HepG2 (cell line): ENCODE data around the gene AHSG. TPM values are rescaled to one million over a fixed set of nuclear protein-coding genes. Genes with fewer than 3 reads are reported as not detected.

Experiments
- BRF2 ChIP-seq: sonication (generic); formaldehyde crosslinking; IDR thresholded peaks from 2 replicates; pipeline ENCODE4 v1.8.1; 2022; ENCODE audit warnings: mild to moderate bottlenecking, missing genetic modification reagents
- FIP1L1 ChIP-seq: fragments of 200-400 bp; formaldehyde crosslinking; IDR thresholded peaks from 2 replicates; pipeline ENCODE4 v1.6.1; 2018; ENCODE audit warnings: low read depth, mild to moderate bottlenecking, low read length, moderate library complexity, borderline replicate concordance; ENCODE audit not compliant: insufficient read depth
- FLYWCH1 ChIP-seq: sonication (generic); formaldehyde crosslinking; IDR thresholded peaks from 2 replicates; pipeline ENCODE4 v1.8.1; 2023; ENCODE audit warnings: mild to moderate bottlenecking, missing genetic modification reagents
- FOXK1 ChIP-seq: sonication (generic); formaldehyde crosslinking; IDR thresholded peaks from 2 replicates; pipeline ENCODE4 v1.4.0; 2020; ENCODE audit warnings: low read depth, missing genetic modification reagents, borderline replicate concordance
- GABPA ChIP-seq, 2 experiments: IDR thresholded peaks; 2 replicates each; pipeline ENCODE4 v1.6.1; 2011 to 2016; ENCODE audit warnings: low read depth in 2 of 2, low read length in 1 of 2, missing biosample characterization in 1 of 2, missing genetic modification characterization in 1 of 2
- HNF4A ChIP-seq: sonication (generic); formaldehyde crosslinking; IDR thresholded peaks from 2 replicates; pipeline ENCODE4 v1.4.0; 2020; ENCODE audit warnings: missing genetic modification reagents
- HOXA7 ChIP-seq: sonication (generic); formaldehyde crosslinking; IDR thresholded peaks from 2 replicates; pipeline ENCODE4 v1.8.1; 2022; ENCODE audit warnings: mild to moderate bottlenecking, missing genetic modification reagents, moderate library complexity
- IKZF1 ChIP-seq: fragments of 450-650 bp; IDR thresholded peaks from 2 replicates; pipeline ENCODE4 v1.7.1; 2016
- MNT ChIP-seq: fragments of 450-650 bp; IDR thresholded peaks from 2 replicates; pipeline ENCODE4 v1.6.1; 2016
- MTA3 ChIP-seq: sonication (generic); formaldehyde crosslinking; IDR thresholded peaks from 2 replicates; pipeline ENCODE4 v1.4.0; 2020; ENCODE audit warnings: missing genetic modification reagents
- NFE2 ChIP-seq: sonication (generic); formaldehyde crosslinking; IDR thresholded peaks from 2 replicates; pipeline ENCODE4 v1.4.0; 2020; ENCODE audit warnings: missing genetic modification reagents
- SOX5 ChIP-seq: IDR thresholded peaks from 2 replicates; pipeline ENCODE4 v1.6.1; 2016; ENCODE audit warnings: borderline replicate concordance
- SP4 ChIP-seq: sonication (generic); formaldehyde crosslinking; IDR thresholded peaks from 2 replicates; pipeline ENCODE4 v1.8.1; 2023; ENCODE audit warnings: mild to moderate bottlenecking, missing genetic modification reagents
- ZNF180 ChIP-seq: sonication (generic); formaldehyde crosslinking; IDR thresholded peaks from 2 replicates; pipeline ENCODE4 v1.4.0; 2020; ENCODE audit warnings: low read depth, missing genetic modification reagents, borderline replicate concordance
- ZNF281 ChIP-seq: sonication (generic); formaldehyde crosslinking; IDR thresholded peaks from 2 replicates; pipeline ENCODE4 v1.4.0; 2020; ENCODE audit warnings: missing genetic modification reagents, borderline replicate concordance
- ZNF441 ChIP-seq: sonication (generic); formaldehyde crosslinking; IDR thresholded peaks from 2 replicates; pipeline ENCODE4 v1.7.0; 2021; ENCODE audit warnings: missing genetic modification reagents, borderline replicate concordance
- ZNF501 ChIP-seq: sonication (generic); formaldehyde crosslinking; IDR thresholded peaks from 2 replicates; pipeline ENCODE4 v1.5.1; 2020; ENCODE audit warnings: mild to moderate bottlenecking, moderate library complexity, missing genetic modification reagents
- ZNF746 ChIP-seq: sonication (generic); formaldehyde crosslinking; IDR thresholded peaks from 2 replicates; pipeline ENCODE4 v1.8.0; 2022; ENCODE audit warnings: mild to moderate bottlenecking, missing genetic modification reagents
- ZSCAN20 ChIP-seq: sonication (generic); formaldehyde crosslinking; IDR thresholded peaks from 2 replicates; pipeline ENCODE4 v1.4.0; 2020; ENCODE audit warnings: missing genetic modification reagents, mild to moderate bottlenecking, borderline replicate concordance
- polyA plus RNA-seq, 8 experiments: library from polyadenylated mRNA; depleted of rRNA in 3 of 8; stranded (reverse) in 7 of 8; unstranded in 1 of 8; fragments of >200 nt; fragmentation: Illumina TruSeq in 4 of 8; extraction: Trizol in 4 of 8; gene quantifications; 2 replicates each; pipeline versions ENCODE4 v1.2.1 to v1.2.3, GENCODE V29; 2011 to 2016; ENCODE audit warnings: low read depth in 4 of 8, missing spikeins in 1 of 8, mixed read lengths in 1 of 8; ENCODE audit not compliant: insufficient read depth in 1 of 8
- total RNA-seq, 5 experiments: library from RNA; depleted of rRNA; stranded (reverse); fragments of >200 nt; fragmentation: Illumina TruSeq; extraction: Trizol; gene quantifications; 2 replicates each; pipeline ENCODE4 v1.2.3, GENCODE V29; 2016; ENCODE audit warnings: low read depth in 1 of 5
- TF ChIP-seq, protein P1 (sequence below): sonication (generic); formaldehyde crosslinking; IDR thresholded peaks from 2 replicates; pipeline ENCODE4 v1.5.0; 2020; ENCODE audit warnings: missing genetic modification reagents

AHSG gene
- total and polyA plus RNA-seq, 2 of the 13 experiments (the other 11 are each of a cell fraction or from before 2014, with no cell fraction given) = 2,043 to 19,152 TPM

GRCh38 chr3:186630950-186631641, 18.2 kb downstream of the AHSG start (continued):
- peak; percentile 83; the same call in 1 of the 2 replicates for TF ChIP-seq FOXK1 (CRISPR knock-in tag)
- no peak for TF ChIP-seq MTA3
- no peak for TF ChIP-seq HOXA7 (CRISPR knock-in tag)
- peak; percentile 65; the same call in 1 of the 2 replicates for TF ChIP-seq BRF2
- no peak for TF ChIP-seq ZNF180
- no peak for TF ChIP-seq MNT
- TF ChIP-seq ZNF501 (CRISPR knock-in tag) = peak; percentile 64; the same call in 1 of the 2 replicates
- peak; percentile 62 for TF ChIP-seq SP4
- no peak for TF ChIP-seq NFE2 (CRISPR knock-in tag)
- TF ChIP-seq, protein P1, sequence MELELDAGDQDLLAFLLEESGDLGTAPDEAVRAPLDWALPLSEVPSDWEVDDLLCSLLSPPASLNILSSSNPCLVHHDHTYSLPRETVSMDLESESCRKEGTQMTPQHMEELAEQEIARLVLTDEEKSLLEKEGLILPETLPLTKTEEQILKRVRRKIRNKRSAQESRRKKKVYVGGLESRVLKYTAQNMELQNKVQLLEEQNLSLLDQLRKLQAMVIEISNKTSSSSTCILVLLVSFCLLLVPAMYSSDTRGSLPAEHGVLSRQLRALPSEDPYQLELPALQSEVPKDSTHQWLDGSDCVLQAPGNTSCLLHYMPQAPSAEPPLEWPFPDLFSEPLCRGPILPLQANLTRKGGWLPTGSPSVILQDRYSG (CRISPR knock-in tag) = no peak
- peak; percentile 66; the same call in 1 of the 2 replicates for TF ChIP-seq ZNF441 (CRISPR knock-in tag)
- no peak for TF ChIP-seq FIP1L1
- no peak for TF ChIP-seq GABPA (IDR thresholded peaks at IDR 0.05; ENCODE audit: low read depth, low read length)
- TF ChIP-seq GABPA (CRISPR knock-in tag; IDR thresholded peaks at IDR 0.05; ENCODE audit: low read depth) = no peak
- TF ChIP-seq FLYWCH1 (CRISPR knock-in tag) = 0 out of 2 replicates have a peak, but pooled peaks have one; percentile 40
- TF ChIP-seq IKZF1 = no peak
- TF ChIP-seq ZSCAN20 (CRISPR knock-in tag) = no peak
- TF ChIP-seq SOX5 (CRISPR knock-in tag) = peak; percentile 72; the same call in 1 of the 2 replicates
- peak; percentile 79 for TF ChIP-seq ZNF746 (CRISPR knock-in tag)
- TF ChIP-seq ZNF281 (CRISPR knock-in tag) = peak; percentile 78
- TF ChIP-seq HNF4A (CRISPR knock-in tag) = peak; percentile 97
